Suppressor macrophage (primary cell): ENCODE results near the gene GPHA2.
A peak's percentile ranks its signal among the peaks of the same experiment; 100 is the strongest.
"Not testable (repeated sequence)": the region's sequence is repeated elsewhere in the genome, so short reads cannot be mapped to it uniquely, and the experiment has no call there.

Experiments used
- DNase-seq, 4 experiments: peaks; one replicate each; pipeline ENCODE4 v3.0.0-alpha.2; 2020 to 2022
- total RNA-seq, 17 experiments: gene quantifications; one replicate each; lab custom pipeline; 2026; ENCODE audit warnings: mixed read lengths in 6 of 17, inconsistent platforms in 3 of 17; lab: John Stamatoyannopoulos, UW

GPHA2 gene
- total RNA-seq = 0 to 0.55 (median 0) reads per million in 17 experiments

GRCh38 chr11:64935359-64936081 lies at the start of gene GPHA2:
GPHA2 (minus strand) TSS chr11:64935893; CDS start chr11:64935460, 433 bp downstream.
- no peak for DNase-seq

- not testable (repeated sequence) for DNase-seq
Observed at GRCh38 chr11:64983339-64983738, 47.6 kb upstream of the GPHA2 start.

GRCh38 chr11:64976651-64977050 lies 41.0 kb upstream of the GPHA2 start:
- no peak for DNase-seq

GRCh38 chr11:64974124-64974523 lies 38.4 kb upstream of the GPHA2 start:
- DNase-seq = no peak

- peak; percentile 85 to 94 (median 92) for DNase-seq
Observed at GRCh38 chr11:64971421-64972233, 35.9 kb upstream of the GPHA2 start, which contains the start of gene MAJIN. MAJIN (minus strand) TSS chr11:64972108; CDS start chr11:64959405, 12,703 bp downstream.

- DNase-seq = no peak
Observed at GRCh38 chr11:64970731-64971151, 35.0 kb upstream of the GPHA2 start.

- DNase-seq = no peak
Observed at GRCh38 chr11:64969209-64969608, 33.5 kb upstream of the GPHA2 start.

GRCh38 chr11:64967375-64967774 lies 31.7 kb upstream of the GPHA2 start:
- no peak for DNase-seq

- no peak for DNase-seq
Observed at GRCh38 chr11:64963072-64963631, 27.5 kb upstream of the GPHA2 start.

GRCh38 chr11:64960719-64961118 lies 25.0 kb upstream of the GPHA2 start:
- no peak for DNase-seq

GRCh38 chr11:64959498-64959897 lies 23.8 kb upstream of the GPHA2 start:
- no peak for DNase-seq

GRCh38 chr11:64954201-64954600 lies 18.5 kb upstream of the GPHA2 start:
- DNase-seq = no peak

GRCh38 chr11:64951529-64951928 lies 15.8 kb upstream of the GPHA2 start:
- DNase-seq = no peak

GRCh38 chr11:64947208-64947814 lies 11.6 kb upstream of the GPHA2 start:
- peak; percentile 17 to 59 (median 52) for DNase-seq

GRCh38 chr11:64936539-64936938 lies 846 bp upstream of the GPHA2 start:
- DNase-seq = no peak

GRCh38 chr11:64934682-64935358 lies 873 bp downstream of the GPHA2 start:
- no peak for DNase-seq

GRCh38 chr11:64933935-64934681 lies 1.6 kb downstream of the GPHA2 start:
- DNase-seq = no peak

GRCh38 chr11:64933213-64933934 lies 2.3 kb downstream of the GPHA2 start:
- DNase-seq = no peak

GRCh38 chr11:64932324-64932723 lies 3.4 kb downstream of the GPHA2 start:
- DNase-seq = no peak

- no peak for DNase-seq
Observed at GRCh38 chr11:64931290-64931689, 4.4 kb downstream of the GPHA2 start.

GRCh38 chr11:64930340-64930739 lies 5.4 kb downstream of the GPHA2 start:
- no peak for DNase-seq
